ENCODE measurements around the gene BHLHE23. TPM values are rescaled to one million over a fixed set of nuclear protein-coding genes. Genes with fewer than 3 reads are reported as not detected.

The BHLHE23 gene
- total RNA-seq, 1 experiment from 2014 or later, result not detected

- H3K79me2 ChIP-seq (ENCODE audit: insufficient read depth, low read length), result no peaks in the 10 kb centered on the region
- no peaks in the 10 kb centered on the region for H3K36me3 ChIP-seq (ENCODE audit: control insufficient read depth in 1 of 2, insufficient read depth in 2 of 2, low read length in 2 of 2)
- H2AFZ ChIP-seq (ENCODE audit: low read depth, low read length, poor library complexity, severe bottlenecking), result no peak overlapping the region
- ChIA-PET RAD21 (ENCODE audit: low non-redundant PET in 1 of 2, low total read pairs in 2 of 2, uncharacterized antibody in 2 of 2, unreplicated experiment in 2 of 2) (no interaction called here), POLR2A (no interaction called here), CTCF (no interaction called here)
- no peaks in the 10 kb centered on the region for H3K9me3 ChIP-seq (ENCODE audit: control insufficient read depth in 1 of 2, insufficient read depth in 1 of 2, low read depth in 1 of 2, low read length in 2 of 2)
- BruUV-seq (replicated peaks), result no TSS peak
- no peak overlapping the region for H3K4me2 ChIP-seq (ENCODE audit: low read length)
- no peak overlapping the region for H3K4me3 ChIP-seq (replicated peaks in 1 of 2; ENCODE audit: low read depth in 1 of 2, low read length in 2 of 2)
- H4K20me1 ChIP-seq (ENCODE audit: insufficient read depth), result no peaks in the 10 kb centered on the region
- no peak for DNase-seq (ENCODE audit: low read depth, low spot score)
- H3K27me3 ChIP-seq (ENCODE audit: insufficient read depth, low read length), result peaks cover 12% of the 10 kb centered on the region; the same call in 1 of the 2 replicates
- intact Hi-C loops (cut with micrococcal nuclease), result no loop called here
- no peak overlapping the region for H3K9ac ChIP-seq (ENCODE audit: low read length)
- H3K9me2 ChIP-seq (ENCODE audit: insufficient read depth), result no peaks in the 10 kb centered on the region
- no peaks in the 10 kb centered on the region for H3K4me1 ChIP-seq (ENCODE audit: control insufficient read depth in 1 of 2, insufficient read depth in 2 of 2, low read length in 2 of 2)
- no peak overlapping the region for H3K27ac ChIP-seq (ENCODE audit: low read depth, low read length)
- ATAC-seq, result no peak
- TF ChIP-seq, protein P1, sequence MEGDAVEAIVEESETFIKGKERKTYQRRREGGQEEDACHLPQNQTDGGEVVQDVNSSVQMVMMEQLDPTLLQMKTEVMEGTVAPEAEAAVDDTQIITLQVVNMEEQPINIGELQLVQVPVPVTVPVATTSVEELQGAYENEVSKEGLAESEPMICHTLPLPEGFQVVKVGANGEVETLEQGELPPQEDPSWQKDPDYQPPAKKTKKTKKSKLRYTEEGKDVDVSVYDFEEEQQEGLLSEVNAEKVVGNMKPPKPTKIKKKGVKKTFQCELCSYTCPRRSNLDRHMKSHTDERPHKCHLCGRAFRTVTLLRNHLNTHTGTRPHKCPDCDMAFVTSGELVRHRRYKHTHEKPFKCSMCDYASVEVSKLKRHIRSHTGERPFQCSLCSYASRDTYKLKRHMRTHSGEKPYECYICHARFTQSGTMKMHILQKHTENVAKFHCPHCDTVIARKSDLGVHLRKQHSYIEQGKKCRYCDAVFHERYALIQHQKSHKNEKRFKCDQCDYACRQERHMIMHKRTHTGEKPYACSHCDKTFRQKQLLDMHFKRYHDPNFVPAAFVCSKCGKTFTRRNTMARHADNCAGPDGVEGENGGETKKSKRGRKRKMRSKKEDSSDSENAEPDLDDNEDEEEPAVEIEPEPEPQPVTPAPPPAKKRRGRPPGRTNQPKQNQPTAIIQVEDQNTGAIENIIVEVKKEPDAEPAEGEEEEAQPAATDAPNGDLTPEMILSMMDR (IDR thresholded peaks at IDR 0.05 in 2 of 3, conservative IDR thresholded peaks at IDR 0.05 in 1 of 3; ENCODE audit: borderline replicate concordance in 1 of 3, insufficient read depth in 1 of 3, low read depth in 2 of 3, low read length in 2 of 3), result no peak
- TF ChIP-seq RAD21 (IDR thresholded peaks at IDR 0.05; ENCODE audit: low read depth) (no peak), SP1 (IDR thresholded peaks at IDR 0.05; ENCODE audit: low read depth) (no peak), YY1 (IDR thresholded peaks at IDR 0.05; ENCODE audit: extremely low read depth, insufficient replicate concordance, low read depth, low read length) (no peak), EGR1 (IDR thresholded peaks at IDR 0.05; ENCODE audit: low read depth) (no peak)
- TF ChIP-seq, protein P2, sequence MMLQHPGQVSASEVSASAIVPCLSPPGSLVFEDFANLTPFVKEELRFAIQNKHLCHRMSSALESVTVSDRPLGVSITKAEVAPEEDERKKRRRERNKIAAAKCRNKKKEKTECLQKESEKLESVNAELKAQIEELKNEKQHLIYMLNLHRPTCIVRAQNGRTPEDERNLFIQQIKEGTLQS (IDR thresholded peaks at IDR 0.05), result no peak
Measured at GRCh38 chr20:63023936-63024571, 17.3 kb upstream of the BHLHE23 start.

Measured in HCT116 (cell line).